Keratinocyte (primary cell): ENCODE measurements around the gene TCEANC2.
"Not testable (repeated sequence)": the region's sequence is repeated elsewhere in the genome, so short reads cannot be mapped to it uniquely, and the experiment has no call there.

Source experiments
- EZH2 ChIP-seq: IDR thresholded peaks from one replicate; pipeline ENCODE4 v1.6.1; 2012; ENCODE audit warnings: inconsistent platforms, mild to moderate bottlenecking, low read length, moderate library complexity
- TF ChIP-seq, protein P1 (sequence below), 3 experiments: IDR thresholded peaks in 1 of 3; conservative IDR thresholded peaks in 1 of 3; optimal IDR thresholded peaks in 1 of 3; 2 replicates in 2 of 3; 3 replicates in 1 of 3; pipeline versions ENCODE3 to v1.5.1; 2011; ENCODE audit warnings: low read length in 3 of 3, mild to moderate bottlenecking in 3 of 3, moderate library complexity in 2 of 3, control low read depth in 1 of 3, inconsistent platforms in 1 of 3; ENCODE audit not compliant: insufficient read depth in 2 of 3; ENCODE audit errors: extremely low read depth in 1 of 3

DNA sequence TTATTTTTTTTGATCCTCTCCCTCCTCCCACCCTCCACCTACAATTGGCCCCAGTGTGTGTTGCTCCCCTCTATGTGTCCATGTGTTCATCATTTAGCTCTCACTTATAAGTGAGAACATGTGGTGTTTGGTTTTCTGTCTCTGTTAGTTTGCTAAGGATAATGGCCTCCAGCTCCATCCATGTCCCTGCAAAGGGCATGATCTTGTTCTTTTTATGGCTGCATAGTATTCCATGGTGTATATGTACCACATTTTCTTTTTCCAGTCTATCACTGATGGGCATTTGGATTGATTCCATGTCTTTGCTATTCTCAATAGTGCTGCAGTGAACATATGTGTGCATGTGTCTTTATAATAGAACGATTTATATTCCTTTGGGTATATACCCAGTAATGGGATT lies 28.6 kb upstream of the TCEANC2 start:
- TF ChIP-seq, protein P1, sequence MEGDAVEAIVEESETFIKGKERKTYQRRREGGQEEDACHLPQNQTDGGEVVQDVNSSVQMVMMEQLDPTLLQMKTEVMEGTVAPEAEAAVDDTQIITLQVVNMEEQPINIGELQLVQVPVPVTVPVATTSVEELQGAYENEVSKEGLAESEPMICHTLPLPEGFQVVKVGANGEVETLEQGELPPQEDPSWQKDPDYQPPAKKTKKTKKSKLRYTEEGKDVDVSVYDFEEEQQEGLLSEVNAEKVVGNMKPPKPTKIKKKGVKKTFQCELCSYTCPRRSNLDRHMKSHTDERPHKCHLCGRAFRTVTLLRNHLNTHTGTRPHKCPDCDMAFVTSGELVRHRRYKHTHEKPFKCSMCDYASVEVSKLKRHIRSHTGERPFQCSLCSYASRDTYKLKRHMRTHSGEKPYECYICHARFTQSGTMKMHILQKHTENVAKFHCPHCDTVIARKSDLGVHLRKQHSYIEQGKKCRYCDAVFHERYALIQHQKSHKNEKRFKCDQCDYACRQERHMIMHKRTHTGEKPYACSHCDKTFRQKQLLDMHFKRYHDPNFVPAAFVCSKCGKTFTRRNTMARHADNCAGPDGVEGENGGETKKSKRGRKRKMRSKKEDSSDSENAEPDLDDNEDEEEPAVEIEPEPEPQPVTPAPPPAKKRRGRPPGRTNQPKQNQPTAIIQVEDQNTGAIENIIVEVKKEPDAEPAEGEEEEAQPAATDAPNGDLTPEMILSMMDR (optimal IDR thresholded peaks at IDR 0.05 in 1 of 3, IDR thresholded peaks at IDR 0.05 in 1 of 3, conservative IDR thresholded peaks at IDR 0.05 in 1 of 3; ENCODE audit: extremely low read depth in 1 of 3, insufficient read depth in 2 of 3, low read length in 3 of 3): not testable (repeated sequence)
- not testable (repeated sequence) for TF ChIP-seq EZH2
